Keratinocyte (primary cell): ENCODE results near the gene STUB1. TPM values are rescaled to one million over a fixed set of nuclear protein-coding genes. Genes with fewer than 3 reads are reported as not detected.
"Not testable (repeated sequence)": the region's sequence is repeated elsewhere in the genome, so short reads cannot be mapped to it uniquely, and the experiment has no call there.

Experiments used
- DNase-seq: peaks from one replicate; pipeline ENCODE4 v3.0.0-alpha.2; 2011; ENCODE audit warnings: low read depth, missing footprints, low spot score
- FAIRE-seq: peaks from 2 replicates; lab custom pipeline; 2011; peaks lifted over from hg19 to GRCh38; lab: Jason Lieb, UNC
- H2AFZ ChIP-seq: 2 replicates; pipeline ENCODE4 v1.6.0; 2012; ENCODE audit warnings: low read length, control low read depth, inconsistent platforms; ENCODE audit not compliant: control insufficient read depth
- H3K27ac ChIP-seq: 2 replicates; pipeline ENCODE4 v1.5.1; 2011; ENCODE audit warnings: low read length; ENCODE audit not compliant: control insufficient read depth, insufficient read depth
- H3K27me3 ChIP-seq: 3 replicates; pipeline ENCODE4 v1.6.0; 2011; ENCODE audit warnings: low read length; ENCODE audit not compliant: control insufficient read depth, insufficient read depth; ENCODE audit errors: extremely low read depth
- H3K36me3 ChIP-seq, 2 experiments: 2 replicates in 1 of 2; 3 replicates in 1 of 2; pipeline ENCODE4 v1.5.1; 2011; ENCODE audit warnings: low read length in 2 of 2, mild to moderate bottlenecking in 1 of 2; ENCODE audit not compliant: control insufficient read depth in 2 of 2, insufficient read depth in 2 of 2; ENCODE audit errors: extremely low read depth in 1 of 2
- H3K4me1 ChIP-seq: 3 replicates; pipeline ENCODE4 v1.5.1; 2011; ENCODE audit warnings: low read length; ENCODE audit not compliant: control insufficient read depth, insufficient read depth; ENCODE audit errors: extremely low read depth
- H3K4me2 ChIP-seq: 3 replicates; pipeline ENCODE4 v1.6.0; 2011; ENCODE audit warnings: low read depth, low read length; ENCODE audit not compliant: control insufficient read depth, insufficient read depth; ENCODE audit errors: extremely low read depth
- H3K4me3 ChIP-seq, 3 experiments: fragments of 200-600 bp in 1 of 3; sonication (generic) in 1 of 3; 2 replicates in 2 of 3; 3 replicates in 1 of 3; pipeline ENCODE4 v1.5.1; 2011 to 2016; ENCODE audit warnings: low read length in 3 of 3, mild to moderate bottlenecking in 3 of 3, control low read depth in 2 of 3, inconsistent platforms in 1 of 3, low read depth in 1 of 3, mixed read lengths in 1 of 3, mixed run types in 1 of 3, moderate library complexity in 1 of 3; ENCODE audit not compliant: control insufficient read depth in 2 of 3, insufficient read depth in 2 of 3; ENCODE audit errors: extremely low read depth in 1 of 3
- H3K79me2 ChIP-seq: 2 replicates; pipeline ENCODE4 v1.6.0; 2012; ENCODE audit warnings: low read length; ENCODE audit not compliant: control insufficient read depth, insufficient read depth
- H3K9ac ChIP-seq: 3 replicates; pipeline ENCODE4 v1.6.0; 2011; ENCODE audit warnings: low read length; ENCODE audit not compliant: control insufficient read depth, insufficient read depth; ENCODE audit errors: extremely low read depth
- H3K9me1 ChIP-seq: 3 replicates; pipeline ENCODE4 v1.6.0; 2011; ENCODE audit warnings: low read length; ENCODE audit not compliant: control insufficient read depth, insufficient read depth; ENCODE audit errors: extremely low read depth
- H3K9me3 ChIP-seq: 2 replicates; pipeline ENCODE4 v1.5.1; 2012; ENCODE audit warnings: low read depth, low read length; ENCODE audit not compliant: control insufficient read depth
- H4K20me1 ChIP-seq: 3 replicates; pipeline ENCODE4 v1.6.0; 2011; ENCODE audit warnings: low read length; ENCODE audit not compliant: control insufficient read depth, insufficient read depth; ENCODE audit errors: extremely low read depth
- CTCF ChIP-seq, 3 experiments: IDR thresholded peaks in 1 of 3; conservative IDR thresholded peaks in 1 of 3; optimal IDR thresholded peaks in 1 of 3; 2 replicates in 2 of 3; 3 replicates in 1 of 3; pipeline versions ENCODE3 to v1.5.1; 2011; ENCODE audit warnings: low read length in 3 of 3, mild to moderate bottlenecking in 3 of 3, moderate library complexity in 2 of 3, control low read depth in 1 of 3, inconsistent platforms in 1 of 3; ENCODE audit not compliant: insufficient read depth in 2 of 3; ENCODE audit errors: extremely low read depth in 1 of 3
- EZH2 ChIP-seq: IDR thresholded peaks from one replicate; pipeline ENCODE4 v1.6.1; 2012; ENCODE audit warnings: inconsistent platforms, mild to moderate bottlenecking, low read length, moderate library complexity
- dilution Hi-C: fragments of 300-500 bp; cut with MboI; formaldehyde crosslinking; loops from one replicate; pipeline ENCODE4 v1.7.0; 2020; ENCODE audit warnings: low sequenced_read_pairs; ENCODE audit not compliant: extremely low pct_ligation_motif_present
- polyA plus RNA-seq, 5 experiments: library from polyadenylated mRNA; depleted of rRNA in 3 of 5; stranded (reverse) in 3 of 5; stranded (forward) in 1 of 5; unstranded in 1 of 5; fragments of >200 nt; gene quantifications; 1 replicate in 1 of 5; 2 replicates in 3 of 5; 3 replicates in 1 of 5; pipeline versions ENCODE4 v1.2.1 to v1.2.3, GENCODE V29; 2011 to 2012; ENCODE audit warnings: missing spikeins in 2 of 5, low read depth in 1 of 5, low replicate concordance in 1 of 5

Gene STUB1
- polyA plus RNA-seq, 1 donor (not counting 4 experiments of a cell fraction or from before 2014, with no cell fraction given) = 124 TPM

DNA sequence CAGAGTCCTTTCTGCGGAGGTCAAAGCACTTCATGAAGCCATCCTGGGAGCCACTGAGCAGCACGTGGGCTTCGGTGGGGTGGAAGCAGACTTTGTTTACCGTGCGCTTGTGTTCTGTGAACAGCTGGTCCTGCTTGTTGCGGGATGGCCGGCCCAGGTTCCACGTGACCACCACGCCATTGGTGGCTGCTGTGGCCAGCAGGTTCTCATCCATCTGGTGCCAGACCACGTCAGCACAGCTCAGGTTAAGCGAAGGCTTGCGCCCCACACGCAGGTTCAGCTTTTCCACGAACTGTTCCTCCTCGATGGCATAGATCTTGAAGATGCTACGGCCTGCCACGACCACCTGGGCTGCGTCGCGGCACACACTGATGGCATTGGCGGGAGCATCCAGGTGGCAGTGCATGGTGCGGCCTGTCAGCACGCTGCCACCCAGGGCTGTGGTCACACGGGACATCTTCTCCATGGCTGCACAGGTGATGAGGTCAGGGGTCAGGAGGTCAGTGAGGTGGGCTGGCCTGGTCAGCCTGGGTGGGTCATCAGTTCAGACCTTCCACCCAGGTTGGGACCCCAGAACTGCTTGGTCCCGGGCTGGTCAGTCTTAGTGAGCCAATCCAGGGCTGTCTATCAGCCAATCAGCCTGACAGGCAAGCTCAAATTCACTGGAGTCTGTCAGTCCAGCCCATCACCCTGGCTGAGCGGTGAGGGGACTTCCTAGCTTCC is 9.1 kb downstream of the STUB1 start:
- Histone ChIP-seq H3K27ac (peak overlapping the region; percentile 65), H3K9me3 (no peaks in the 10 kb centered on the region), H2AFZ (no peak overlapping the region), H3K4me3 (peak overlapping the region; percentile 56 to 97 (median 88)), H3K9ac (peak overlapping the region; percentile 85), H3K4me2 (peak overlapping the region; percentile 83), H3K9me1 (no peaks in the 10 kb centered on the region), H4K20me1 (no peaks in the 10 kb centered on the region), H3K4me1 (peaks cover 9% of the 10 kb centered on the region), H3K27me3 (peaks cover 31% of the 10 kb centered on the region), H3K79me2 (peaks cover 11% of the 10 kb centered on the region), H3K36me3 (peaks cover 2 to 15% of the 10 kb centered on the region in 2 experiments)
- dilution Hi-C loops = no loop called here
- FAIRE-seq = no peak
- TF ChIP-seq EZH2 (no peak), CTCF (optimal IDR thresholded peaks at IDR 0.05 in 1 of 3, IDR thresholded peaks at IDR 0.05 in 1 of 3, conservative IDR thresholded peaks at IDR 0.05 in 1 of 3; ENCODE audit: extremely low read depth in 1 of 3, insufficient read depth in 2 of 3, low read length in 3 of 3) (no peak)
- DNase-seq = no peak

DNA sequence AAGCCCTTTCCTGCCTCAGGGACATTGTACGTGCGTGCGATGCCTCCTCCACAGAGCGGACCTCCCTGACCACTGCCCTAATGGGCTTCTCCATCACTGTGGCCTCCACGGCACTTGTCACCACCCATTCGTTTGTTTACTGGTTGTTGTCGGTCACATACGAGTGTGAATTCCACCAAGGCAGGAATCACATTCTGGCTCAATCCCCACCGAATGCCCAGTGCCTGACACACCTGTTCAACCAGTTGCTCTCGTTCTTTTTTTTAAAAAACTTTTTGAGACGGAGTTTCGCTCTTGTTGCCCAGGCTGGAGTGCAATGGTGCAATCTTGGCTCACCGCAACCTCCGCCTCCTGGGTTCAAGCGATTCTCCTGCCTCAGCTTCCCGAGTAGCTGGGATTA is 11.0 kb downstream of the STUB1 start:
- H3K27ac ChIP-seq, H3K9me1 ChIP-seq, H3K4me2 ChIP-seq, dilution Hi-C loops, H3K36me3 ChIP-seq, DNase-seq, H3K79me2 ChIP-seq, H3K4me3 ChIP-seq, H3K9me3 ChIP-seq, H4K20me1 ChIP-seq, FAIRE-seq, H2AFZ ChIP-seq, H3K9ac ChIP-seq: not testable (repeated sequence)
- Histone ChIP-seq H3K4me1 (peaks cover 12% of the 10 kb centered on the region), H3K27me3 (peaks cover 49% of the 10 kb centered on the region)
